Stimulated activated CD8-positive, alpha-beta memory T cell treated with anti-CD3 and anti-CD28 coated beads, Interleukin-12 subunit alpha, Interleukin-12 subunit beta, amount 100 ng/mL, for 1 hour (primary cell): ENCODE measurements around the gene OAT.

Experiments
- DNase-seq: peaks from one replicate; pipeline ENCODE4 v3.0.0-alpha.2; 2020; ENCODE audit warnings: low read depth

OAT gene

GRCh38 chr10:124402273-124402672 lies 16.4 kb downstream of the OAT start:
- no peak for DNase-seq

GRCh38 chr10:124401633-124402032 lies 17.1 kb downstream of the OAT start:
- no peak for DNase-seq

GRCh38 chr10:124394583-124394982 lies 24.1 kb downstream of the OAT start:
- DNase-seq: no peak

GRCh38 chr10:124392626-124393342 lies 25.9 kb downstream of the OAT start:
- no peak for DNase-seq

GRCh38 chr10:124390471-124391187 lies 28.1 kb downstream of the OAT start:
- DNase-seq: no peak

GRCh38 chr10:124389613-124390361 lies 28.9 kb downstream of the OAT start:
- no peak for DNase-seq

GRCh38 chr10:124388823-124389612 lies 29.7 kb downstream of the OAT start:
- peak; percentile 87 for DNase-seq

- DNase-seq: no peak
Observed at GRCh38 chr10:124388476-124388822, 30.3 kb downstream of the OAT start.

- no peak for DNase-seq
Observed at GRCh38 chr10:124387078-124387874, 31.4 kb downstream of the OAT start.

GRCh38 chr10:124386186-124387077 lies 32.3 kb downstream of the OAT start:
- DNase-seq: no peak

GRCh38 chr10:124385627-124386185 lies 33.0 kb downstream of the OAT start:
- DNase-seq: no peak

- DNase-seq: no peak
Observed at GRCh38 chr10:124384591-124385190, 34.0 kb downstream of the OAT start.

GRCh38 chr10:124384172-124384571 lies 34.6 kb downstream of the OAT start:
- no peak for DNase-seq

- DNase-seq: no peak
Observed at GRCh38 chr10:124383496-124383895, 35.2 kb downstream of the OAT start.

- DNase-seq: no peak
Observed at GRCh38 chr10:124381011-124381611, 37.6 kb downstream of the OAT start.

GRCh38 chr10:124380256-124380995 lies 38.3 kb downstream of the OAT start:
- no peak for DNase-seq

- DNase-seq: no peak
Observed at GRCh38 chr10:124379609-124380193, 39.0 kb downstream of the OAT start.

- no peak for DNase-seq
Observed at GRCh38 chr10:124378881-124379471, 39.7 kb downstream of the OAT start.
